ENCODE measurements around the gene OXCT2.

The OXCT2 gene

GRCh38 chr1:39761557-39762260 lies 9.4 kb downstream of the OXCT2 start:
- no peak for DNase-seq

DNA sequence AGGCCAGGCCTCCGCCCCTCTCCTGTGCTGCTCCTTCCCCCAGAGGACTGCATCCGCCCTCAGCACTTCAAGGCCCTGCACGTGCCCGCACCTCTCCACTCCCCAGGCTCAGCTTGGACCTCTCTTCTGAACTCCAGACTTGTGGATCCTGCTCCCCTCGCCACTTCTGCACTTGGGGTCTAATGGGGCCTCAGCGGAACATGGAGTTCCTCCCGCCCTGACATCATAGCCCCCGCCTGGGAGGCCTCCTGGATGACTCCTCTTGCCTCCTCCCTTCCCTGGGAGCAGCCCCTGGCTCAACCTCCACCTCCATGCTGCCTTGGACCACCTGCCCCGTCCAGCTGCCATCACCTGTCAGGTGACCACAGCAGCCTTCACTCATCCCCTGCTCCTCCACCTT lies 10.1 kb downstream of the OXCT2 start:
- DNase-seq = no peak

DNA sequence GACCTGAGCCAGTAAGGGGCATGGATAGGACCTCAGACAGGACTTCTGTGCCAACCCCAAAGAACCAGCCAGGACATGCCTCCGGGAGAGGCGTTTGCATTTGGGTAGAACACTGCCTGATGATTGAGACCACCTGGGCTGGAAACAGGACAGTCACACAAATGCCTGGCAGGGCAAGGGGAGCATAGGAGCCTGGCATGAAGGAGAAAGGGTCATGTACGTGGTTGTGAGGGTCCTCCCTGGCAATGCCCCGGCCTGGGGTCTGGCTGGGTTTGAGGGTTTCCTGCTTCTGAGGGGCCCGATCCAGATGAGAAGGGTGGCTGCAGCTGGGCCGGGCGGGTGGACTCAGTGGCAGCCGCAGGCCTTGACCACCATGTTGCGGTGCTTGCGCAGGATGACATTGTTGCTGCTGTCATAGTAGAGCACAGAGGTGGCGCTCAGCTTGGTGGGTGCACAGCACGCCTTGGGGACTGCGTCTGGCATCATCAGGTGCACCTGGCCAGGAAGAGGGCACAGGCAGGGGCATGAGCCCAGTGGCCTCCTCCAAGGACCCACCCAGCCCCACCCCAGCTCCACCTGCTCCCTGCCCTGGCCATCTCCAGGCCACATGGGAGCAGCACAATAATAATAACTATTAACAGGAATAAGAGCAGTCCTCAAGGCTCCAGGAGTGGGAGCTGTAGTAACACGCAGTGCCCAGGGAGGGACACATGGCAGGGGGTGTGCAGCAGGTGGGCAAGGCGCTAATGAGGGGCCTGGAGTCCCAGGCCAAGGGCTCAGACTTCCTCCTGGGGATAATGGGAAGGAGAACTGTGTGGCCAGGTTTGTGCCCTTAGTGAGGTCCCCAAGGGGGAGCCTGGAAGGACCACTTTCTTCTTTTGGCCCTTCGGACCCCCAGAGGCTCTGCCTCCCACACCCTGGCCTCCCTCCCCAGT lies 10.8 kb downstream of the OXCT2 start:
- DNase-seq = no peak

DNA sequence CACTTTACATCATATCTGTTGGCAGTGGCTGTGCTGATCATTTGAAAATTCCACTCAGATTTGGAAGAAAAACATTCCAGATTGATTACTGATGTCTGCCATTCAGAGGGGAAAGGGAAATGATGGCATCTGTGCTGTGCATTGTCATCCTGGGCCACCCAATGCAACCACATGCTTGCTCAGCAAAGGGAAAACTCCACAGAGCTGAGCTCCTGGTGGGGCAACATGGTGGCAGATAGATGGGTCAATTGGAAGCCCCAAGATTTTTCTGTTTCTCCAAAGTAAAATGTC lies 11.8 kb downstream of the OXCT2 start:
- no peak for DNase-seq

DNA sequence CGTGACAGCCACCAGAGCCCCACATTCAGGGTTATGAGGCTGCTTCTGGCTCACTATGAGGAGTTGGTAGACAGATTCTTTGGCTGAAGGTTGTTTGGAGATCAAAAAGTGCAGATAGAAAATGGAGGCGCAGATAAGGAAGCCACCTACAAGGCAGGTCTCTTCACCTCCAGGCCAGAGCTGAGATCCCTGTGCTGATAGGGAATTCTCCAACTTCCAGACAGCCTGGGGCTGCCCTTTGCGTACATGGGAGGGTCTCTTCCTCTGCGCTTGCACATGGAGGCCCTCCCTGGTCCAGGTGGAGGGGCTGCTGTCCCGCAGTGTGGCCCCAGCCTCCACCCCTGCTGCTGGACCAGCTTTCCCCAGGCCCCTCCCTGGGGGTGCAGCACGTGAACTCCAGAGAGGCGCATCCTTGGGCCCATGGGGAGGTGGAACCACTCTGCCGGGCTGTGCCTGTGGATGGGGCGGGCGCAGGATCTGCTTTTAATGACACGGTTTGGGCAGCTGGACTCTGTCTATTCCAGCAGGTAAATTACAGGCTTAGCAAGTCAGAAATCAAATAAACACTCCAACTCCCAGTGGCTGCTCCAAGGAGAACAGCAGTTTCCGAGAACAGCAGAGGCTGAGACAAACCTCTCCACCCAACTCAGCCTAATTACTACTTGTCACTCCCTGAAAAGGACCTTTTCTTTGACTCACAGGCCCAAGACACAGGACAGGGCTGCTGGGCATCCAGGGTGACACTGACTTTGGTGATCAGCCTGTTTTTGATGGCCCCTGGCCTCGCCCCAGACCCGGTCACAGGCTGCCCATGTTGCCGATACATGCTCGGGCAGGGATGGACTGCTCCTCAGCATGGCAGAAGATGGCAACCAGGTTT lies 12.4 kb downstream of the OXCT2 start:
- no peak for DNase-seq

GRCh38 chr1:39757501-39757900 lies 13.6 kb downstream of the OXCT2 start:
- no peak for DNase-seq

DNA sequence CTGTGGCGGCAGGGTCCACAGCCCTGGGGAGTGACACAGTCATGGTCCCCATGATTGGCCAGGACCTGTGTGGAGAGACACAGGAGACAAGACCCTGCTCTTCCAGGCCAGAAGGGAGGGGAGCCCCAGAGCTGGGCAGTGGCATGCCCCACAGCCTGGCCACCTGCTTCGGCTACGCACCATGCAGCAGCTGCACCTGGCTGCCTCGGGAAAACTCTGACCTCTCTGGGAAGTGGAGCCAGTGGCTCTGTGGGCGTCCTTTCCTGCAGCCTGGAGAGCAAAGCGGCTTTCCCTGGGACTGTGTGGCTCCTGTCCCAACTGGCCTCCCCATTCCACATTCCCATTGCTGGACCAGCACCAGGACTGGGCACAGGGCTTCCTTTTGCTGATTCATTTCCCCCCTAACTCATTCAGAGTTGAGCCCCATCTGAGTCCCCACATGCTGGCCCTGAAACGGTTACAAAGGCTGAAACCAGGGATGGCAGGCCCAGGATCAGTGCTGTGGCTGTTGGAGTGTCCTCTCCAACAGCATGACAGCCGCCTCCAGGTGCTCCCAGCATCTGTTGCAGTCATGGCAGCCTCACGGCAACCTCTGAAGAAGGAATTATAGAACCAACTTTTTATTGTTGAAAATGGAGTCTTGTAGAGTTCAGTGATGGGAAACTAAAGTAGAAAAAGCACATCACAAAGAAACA lies 15.0 kb downstream of the OXCT2 start:
- no peak for DNase-seq

- no peak for DNase-seq
Measured at GRCh38 chr1:39754906-39755504, 16.1 kb downstream of the OXCT2 start.

GRCh38 chr1:39754026-39754570 lies 17.1 kb downstream of the OXCT2 start:
- no peak for DNase-seq

DNA sequence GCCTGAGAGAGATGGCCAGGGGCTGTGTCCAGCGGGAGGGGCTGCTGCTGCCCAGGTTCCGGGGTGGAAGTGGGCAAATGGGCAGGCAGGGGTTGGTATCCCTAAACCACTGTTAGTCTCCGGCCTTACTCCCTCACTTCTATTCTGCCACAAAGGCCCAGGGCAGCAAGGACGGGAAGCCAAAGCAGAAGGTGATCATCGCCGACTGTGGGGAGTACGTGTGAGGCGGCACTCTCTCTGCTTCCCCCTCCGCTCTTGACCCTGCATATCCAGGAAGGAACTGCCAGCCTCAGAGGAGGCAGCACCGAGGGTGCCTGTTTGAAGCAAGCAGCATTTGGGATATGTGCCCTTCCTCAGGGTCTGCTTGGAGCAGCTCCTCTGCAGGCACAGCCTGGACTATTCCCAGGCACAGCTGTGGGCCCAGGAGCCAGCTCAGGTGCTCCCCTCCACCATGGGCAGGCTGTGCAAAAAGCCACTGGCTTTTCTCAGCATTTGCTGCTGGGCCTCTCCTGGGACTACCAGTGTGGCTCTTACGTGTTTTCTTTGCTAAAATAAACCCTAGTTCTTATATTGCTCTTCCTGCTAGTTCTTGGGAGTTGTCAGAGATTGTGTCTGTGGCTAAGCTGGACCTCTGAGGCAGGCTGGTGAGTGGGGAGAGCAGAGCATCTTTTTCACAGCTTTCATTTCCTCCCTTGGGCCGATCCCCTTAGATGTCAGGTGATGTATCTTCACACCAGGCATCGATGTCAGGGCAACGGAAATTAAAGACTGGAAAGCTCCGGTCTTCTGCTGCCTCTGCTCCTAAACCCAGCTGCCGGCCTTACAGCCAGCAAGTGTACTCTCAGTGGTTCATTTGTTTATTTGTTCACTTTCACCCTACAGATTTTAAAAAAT lies 17.8 kb downstream of the OXCT2 start:
- DNase-seq = no peak

DNA sequence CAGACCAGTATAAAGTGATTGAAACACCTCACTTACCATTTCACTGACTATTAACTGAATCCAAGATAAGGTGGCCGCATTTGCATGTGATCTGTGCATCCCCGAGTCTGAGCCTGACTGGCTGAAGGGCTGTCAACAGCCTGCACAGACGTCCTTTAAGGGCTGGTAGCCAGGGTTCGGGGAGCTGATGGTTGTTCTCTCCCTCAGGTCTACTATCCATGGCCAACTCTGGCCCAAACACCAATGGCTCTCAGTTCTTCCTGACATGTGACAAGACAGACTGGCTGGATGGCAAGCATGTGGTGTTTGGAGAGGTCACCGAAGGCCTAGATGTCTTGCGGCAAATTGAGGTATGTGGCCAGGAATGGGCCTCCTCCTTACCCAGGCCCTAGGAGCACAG lies 18.4 kb downstream of the OXCT2 start:
- DNase-seq = no peak

- no peak for DNase-seq
Measured at GRCh38 chr1:39751595-39751994, 19.6 kb downstream of the OXCT2 start.

DNA sequence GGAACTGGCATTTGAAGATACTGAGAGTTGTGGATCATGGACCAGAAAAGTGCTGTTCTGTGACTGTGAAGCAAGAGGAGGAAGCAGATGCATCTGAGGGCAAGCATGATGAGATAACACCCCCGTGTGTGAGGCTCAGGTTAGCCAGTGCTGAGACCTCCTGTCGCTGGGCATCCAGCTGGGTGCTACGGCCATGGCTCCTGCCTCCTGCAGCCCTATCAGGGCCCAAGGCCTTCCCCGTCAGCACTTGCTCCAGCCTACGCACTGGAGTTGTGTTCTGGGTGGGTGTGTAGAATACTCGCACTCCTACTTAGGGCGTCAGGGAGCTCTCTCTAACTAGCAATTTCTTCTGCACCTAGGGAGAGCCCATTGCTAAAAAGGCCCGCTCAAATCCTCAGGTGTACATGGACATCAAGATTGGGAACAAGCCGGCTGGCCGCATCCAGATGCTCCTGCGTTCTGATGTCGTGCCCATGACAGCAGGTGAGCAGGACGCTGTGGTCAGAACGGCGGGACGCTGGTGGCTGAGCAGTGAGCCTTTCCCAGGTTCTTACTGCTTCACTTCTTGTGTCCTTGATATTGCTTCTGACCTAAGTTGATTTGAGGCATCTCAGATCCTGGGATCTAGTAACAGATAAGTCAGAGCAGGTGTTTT lies 26.0 kb downstream of the OXCT2 start:
- DNase-seq = no peak

GRCh38 chr1:39738622-39739366 lies 32.4 kb downstream of the OXCT2 start, which contains the start of gene PPIE:
Gene PPIE, plus strand, starts transcription at chr1:39738882. Its CDS starts 19 bp downstream, at chr1:39738901.
- peak; percentile 99 for DNase-seq

DNA sequence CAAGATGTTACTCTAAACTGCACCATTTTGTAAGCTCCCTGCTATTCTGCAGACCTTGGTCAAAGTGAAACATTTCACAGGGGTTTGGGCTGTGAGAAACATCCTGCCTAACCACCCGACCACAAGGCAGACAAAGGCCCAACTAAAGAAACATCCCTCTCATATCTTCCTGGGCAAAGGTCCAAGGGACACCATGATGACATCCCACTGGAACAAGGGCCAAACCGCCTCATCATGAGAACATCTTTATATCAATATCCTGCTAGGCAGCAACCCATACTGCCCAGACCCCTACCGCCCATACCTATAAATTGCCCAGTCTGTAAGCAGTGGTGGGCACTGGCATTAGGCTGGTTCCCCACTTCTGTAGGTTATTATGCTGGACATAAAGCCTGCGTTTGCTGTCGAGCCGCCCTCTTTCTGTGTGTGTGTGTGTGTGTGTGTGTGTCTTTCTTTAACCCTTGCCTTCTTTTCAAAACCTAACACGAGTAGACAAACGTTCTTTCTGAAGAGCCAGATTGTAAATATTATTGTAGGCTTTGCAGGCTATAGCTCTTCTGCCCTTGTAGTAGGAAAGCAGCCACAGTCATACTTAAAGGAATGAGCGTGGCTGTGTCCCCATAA lies 33.5 kb downstream of the OXCT2 start:
- DNase-seq = no peak

- DNase-seq = peak in 1 of 2 experiments; percentile 28
Measured at GRCh38 chr1:39735731-39736130, 35.4 kb downstream of the OXCT2 start.

DNA sequence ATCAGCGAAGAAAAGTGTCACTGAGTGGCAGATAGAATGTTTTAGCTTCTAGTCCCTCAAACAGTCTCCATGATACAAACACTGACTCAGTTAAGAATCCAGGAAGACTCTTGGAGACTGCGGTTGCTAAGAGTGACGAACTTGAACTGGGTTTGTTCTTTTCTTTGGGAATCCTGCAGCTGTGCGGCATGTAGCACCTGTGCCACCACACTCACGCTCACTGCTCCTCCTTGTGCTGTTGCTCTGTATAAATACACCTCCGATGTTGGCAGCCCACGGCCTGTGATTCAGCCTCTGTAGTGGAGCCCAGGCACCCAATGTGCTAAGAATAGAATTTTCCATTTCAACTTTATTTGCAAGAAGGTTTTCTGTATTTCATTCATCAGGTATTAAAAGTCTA lies 38.0 kb downstream of the OXCT2 start:
- no peak for DNase-seq

- no peak for DNase-seq
Measured at GRCh38 chr1:39732730-39733129, 38.4 kb downstream of the OXCT2 start.

GRCh38 chr1:39729842-39730241 lies 41.3 kb downstream of the OXCT2 start:
- DNase-seq = no peak
